ENCODE results near the gene GPR37L1. TPM values are rescaled to one million over a fixed set of nuclear protein-coding genes. Genes with fewer than 3 reads are reported as not detected.

Gene GPR37L1
- total and polyA plus RNA-seq, 2 of the 8 experiments (the other 6 are each of a cell fraction or from before 2014, with no cell fraction given): 0.13 to 0.23 TPM

GRCh38 chr1:202121006-202121405 lies 1.7 kb upstream of the GPR37L1 start (continued):
- TF ChIP-seq CHD7 (IDR thresholded peaks at IDR 0.05; ENCODE audit: insufficient replicate concordance, low read length) (no peak), TAF7 (optimal IDR thresholded peaks at IDR 0.05; ENCODE audit: borderline replicate concordance, low read depth, low read length) (no peak), PHF8 (conservative IDR thresholded peaks at IDR 0.05; ENCODE audit: low read depth, low read length) (no peak), CREB1 (IDR thresholded peaks at IDR 0.05) (no peak), RFX5 (IDR thresholded peaks at IDR 0.05; ENCODE audit: borderline replicate concordance, low read depth, low read length) (no peak), HDAC6 (IDR thresholded peaks at IDR 0.05; ENCODE audit: low read depth, low read length) (no peak), FOSL1 (IDR thresholded peaks at IDR 0.05; ENCODE audit: insufficient read depth, low read depth, low read length) (no peak), SRF (IDR thresholded peaks at IDR 0.05; ENCODE audit: low read depth, low read length) (no peak), SIN3A (conservative IDR thresholded peaks at IDR 0.05 in 1 of 2, IDR thresholded peaks at IDR 0.05 in 1 of 2; ENCODE audit: low read depth in 1 of 2, low read length in 2 of 2) (no peak), RAD21 (IDR thresholded peaks at IDR 0.05 in 1 of 2, conservative IDR thresholded peaks at IDR 0.05 in 1 of 2; ENCODE audit: low read depth in 2 of 2, low read length in 2 of 2) (no peak), MAFK (IDR thresholded peaks at IDR 0.05; ENCODE audit: low read depth, low read length) (no peak), SP4 (IDR thresholded peaks at IDR 0.05; ENCODE audit: low read length) (no peak)
